ENCODE results near the gene ZNF593.
A peak's percentile ranks its signal among the peaks of the same experiment; 100 is the strongest.

The ZNF593 gene

GRCh38 chr1:26160527-26161414 is 8.9 kb upstream of the ZNF593 start:
- DNase-seq (ENCODE audit: extremely low read depth, low read depth) = no peak
- TF ChIP-seq, protein P1, sequence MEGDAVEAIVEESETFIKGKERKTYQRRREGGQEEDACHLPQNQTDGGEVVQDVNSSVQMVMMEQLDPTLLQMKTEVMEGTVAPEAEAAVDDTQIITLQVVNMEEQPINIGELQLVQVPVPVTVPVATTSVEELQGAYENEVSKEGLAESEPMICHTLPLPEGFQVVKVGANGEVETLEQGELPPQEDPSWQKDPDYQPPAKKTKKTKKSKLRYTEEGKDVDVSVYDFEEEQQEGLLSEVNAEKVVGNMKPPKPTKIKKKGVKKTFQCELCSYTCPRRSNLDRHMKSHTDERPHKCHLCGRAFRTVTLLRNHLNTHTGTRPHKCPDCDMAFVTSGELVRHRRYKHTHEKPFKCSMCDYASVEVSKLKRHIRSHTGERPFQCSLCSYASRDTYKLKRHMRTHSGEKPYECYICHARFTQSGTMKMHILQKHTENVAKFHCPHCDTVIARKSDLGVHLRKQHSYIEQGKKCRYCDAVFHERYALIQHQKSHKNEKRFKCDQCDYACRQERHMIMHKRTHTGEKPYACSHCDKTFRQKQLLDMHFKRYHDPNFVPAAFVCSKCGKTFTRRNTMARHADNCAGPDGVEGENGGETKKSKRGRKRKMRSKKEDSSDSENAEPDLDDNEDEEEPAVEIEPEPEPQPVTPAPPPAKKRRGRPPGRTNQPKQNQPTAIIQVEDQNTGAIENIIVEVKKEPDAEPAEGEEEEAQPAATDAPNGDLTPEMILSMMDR (IDR thresholded peaks at IDR 0.05; ENCODE audit: low read depth, low read length) = no peak

- TF ChIP-seq, protein P1 (IDR thresholded peaks at IDR 0.05; ENCODE audit: low read depth, low read length) = no peak; the same call in 1 of the 2 replicates
- DNase-seq (ENCODE audit: extremely low read depth, low read depth) = no peak
These were observed 8.1 kb upstream of the ZNF593 start for GRCh38 chr1:26161415-26162219.

DNA sequence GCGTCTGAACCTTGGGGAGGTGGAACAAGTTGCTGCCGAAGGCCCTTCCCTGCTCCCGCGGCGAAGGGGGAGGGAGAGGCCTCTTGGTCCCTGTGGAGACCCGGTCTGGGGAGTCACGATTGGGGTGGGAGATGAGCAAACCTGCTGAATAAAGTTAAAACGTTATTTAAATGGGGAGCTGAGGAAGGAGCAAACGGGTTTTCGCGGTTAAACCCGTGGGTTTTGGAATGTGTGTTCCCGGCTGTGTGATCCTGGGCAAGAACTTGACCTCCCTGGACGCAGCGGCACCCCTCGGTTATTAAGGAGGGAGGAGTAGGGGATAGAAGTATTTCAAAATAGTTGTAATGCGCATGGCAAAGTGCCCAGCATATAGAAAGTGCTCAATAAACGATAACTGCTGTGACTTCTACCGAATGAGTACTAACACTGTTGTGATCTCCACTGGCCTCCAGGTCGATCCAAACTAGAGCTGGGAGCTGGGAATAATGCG is 7.4 kb upstream of the ZNF593 start:
- TF ChIP-seq, protein P1 (IDR thresholded peaks at IDR 0.05; ENCODE audit: low read depth, low read length) = no peak

DNA sequence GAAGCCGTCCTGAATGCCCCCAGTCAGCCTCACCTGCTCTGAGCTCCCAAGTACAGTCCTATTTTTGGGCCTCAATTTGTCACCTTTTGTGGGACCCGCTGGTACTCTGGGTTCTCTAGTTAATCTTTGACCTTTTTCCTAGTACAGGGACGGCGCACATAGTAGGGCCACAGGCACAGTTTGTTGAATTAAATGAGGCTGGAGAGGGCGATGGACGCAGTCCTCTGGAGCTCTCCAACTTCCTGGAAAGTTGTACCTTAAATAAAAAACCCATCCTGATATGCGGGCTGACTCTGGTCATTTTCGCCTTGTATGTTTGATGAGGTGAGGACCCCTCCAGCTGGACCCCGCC is 6.0 kb upstream of the ZNF593 start:
- DNase-seq (ENCODE audit: extremely low read depth, low read depth) = no peak
- TF ChIP-seq, protein P1 (IDR thresholded peaks at IDR 0.05; ENCODE audit: low read depth, low read length) = no peak

More for the DNA sequence above, 7.4 kb upstream of the ZNF593 start:
- DNase-seq (ENCODE audit: extremely low read depth, low read depth) = no peak

DNA sequence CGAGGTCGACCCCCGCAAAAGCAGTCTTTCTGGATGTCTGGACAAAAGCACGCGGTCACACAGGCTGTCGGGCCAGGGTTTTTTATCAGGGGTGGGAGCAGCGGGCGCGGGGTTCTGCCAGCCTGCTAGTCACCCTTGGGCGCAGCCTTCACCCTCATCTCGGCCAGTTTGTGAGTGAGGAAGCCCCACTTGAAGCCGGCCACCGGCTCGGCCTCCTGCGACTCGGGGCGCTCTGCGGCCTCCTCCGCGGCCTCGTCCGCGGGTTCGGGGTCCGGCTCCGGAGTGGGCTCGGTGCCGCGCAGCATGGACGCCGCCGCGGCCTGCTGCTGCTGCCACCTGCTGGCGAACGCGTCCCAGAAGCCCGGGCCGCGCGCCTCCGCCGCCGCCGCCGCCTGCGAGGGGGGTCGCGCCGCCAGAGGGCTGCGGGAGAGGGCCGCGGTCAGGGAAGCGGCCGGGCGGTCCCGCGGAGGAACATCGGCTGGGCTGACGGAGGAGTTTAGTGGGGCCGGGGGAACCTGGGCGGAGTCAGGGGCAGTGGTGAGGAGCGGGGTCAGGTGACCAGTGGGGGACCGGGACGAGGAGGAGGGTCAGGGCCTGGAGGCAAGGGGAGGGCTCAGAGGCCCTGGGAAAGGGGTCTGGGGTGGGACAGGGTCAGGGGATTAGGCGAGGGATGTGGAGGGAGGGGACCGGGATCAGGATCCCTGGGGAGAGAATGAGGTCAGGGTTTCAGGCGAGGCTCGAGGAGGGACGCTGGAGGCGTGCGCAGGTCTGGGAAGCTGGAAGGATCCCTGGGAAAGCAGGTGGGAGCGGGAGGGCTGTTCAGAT is 5.5 kb upstream of the ZNF593 start:
- no peak for DNase-seq (ENCODE audit: extremely low read depth, low read depth)
- TF ChIP-seq, protein P1 (IDR thresholded peaks at IDR 0.05; ENCODE audit: low read depth, low read length) = peak; percentile 34

DNA sequence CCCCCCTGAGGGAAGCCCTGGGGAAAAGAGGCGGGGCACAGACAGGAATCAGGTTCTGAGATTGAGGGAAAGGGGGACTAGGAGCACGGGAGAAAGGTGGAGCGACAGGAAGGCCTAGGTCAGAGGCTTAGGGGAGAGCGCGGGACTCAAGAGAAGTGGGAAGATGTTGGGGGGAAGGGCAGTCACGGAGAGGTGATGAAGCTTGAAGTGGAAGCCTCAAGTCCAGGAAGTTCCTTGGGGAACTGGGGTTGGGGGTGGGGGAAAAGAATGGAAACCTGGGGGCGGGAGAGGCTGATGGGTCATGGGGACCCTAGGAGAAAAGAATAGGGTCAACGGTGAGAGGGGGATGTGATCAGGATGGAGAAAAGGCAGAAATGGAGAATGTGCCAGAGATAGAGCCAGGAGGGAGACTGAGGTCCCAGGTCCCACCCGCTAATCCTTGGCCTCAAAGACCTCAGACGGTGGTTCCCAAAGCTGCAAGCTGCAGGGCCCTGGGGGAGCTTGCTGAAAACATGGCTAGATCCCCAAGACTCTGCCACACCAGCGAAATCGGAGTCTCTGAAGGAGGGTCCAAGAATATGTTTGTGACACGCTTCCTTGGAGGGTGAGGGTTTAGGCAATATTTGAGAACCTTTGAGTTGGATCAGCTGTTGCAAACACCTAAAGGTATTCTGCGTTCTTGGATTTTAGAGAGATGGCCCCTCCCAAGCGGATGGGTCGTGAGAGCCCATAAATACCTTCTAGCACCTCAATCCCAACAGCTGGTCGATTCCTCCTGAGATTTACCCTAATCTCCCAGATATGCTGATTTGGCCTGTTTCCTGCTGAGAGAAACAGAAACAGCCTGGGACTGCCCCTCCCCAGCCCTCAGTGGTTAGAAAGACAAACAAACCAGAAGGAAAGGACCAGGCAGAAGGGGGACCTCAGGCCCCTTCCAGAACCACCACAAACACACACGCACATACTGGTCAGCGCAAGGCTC is 4.6 kb upstream of the ZNF593 start:
- TF ChIP-seq, protein P1 (IDR thresholded peaks at IDR 0.05; ENCODE audit: low read depth, low read length) = no peak
- DNase-seq (ENCODE audit: extremely low read depth, low read depth) = no peak

All from AG09319 (cell line).